Neural cell (in vitro differentiated cells): ENCODE results near the gene ALB. TPM values are rescaled to one million over a fixed set of nuclear protein-coding genes. Genes with fewer than 3 reads are reported as not detected.

Experiments
- H2AFZ ChIP-seq: fragments of 200-600, 300-800 bp; sonication (generic), shearing (Covaris generic); 2 replicates; pipeline ENCODE4 v1.6.0; 2014; ENCODE audit warnings: low read depth, mild to moderate bottlenecking, antibody characterized with exemption, low read length, moderate library complexity
- H3F3A ChIP-seq: fragments of 200-600 bp; shearing (Covaris generic); 2 replicates; pipeline ENCODE4 v1.6.1; 2016; ENCODE audit warnings: mild to moderate bottlenecking, moderate library complexity, mixed read lengths, antibody characterized with exemption, low read length; ENCODE audit not compliant: insufficient read depth, poor library complexity, severe bottlenecking
- H3K27ac ChIP-seq: fragments of 200-600, 300-800 bp; sonication (generic), shearing (Covaris generic); 2 replicates; pipeline ENCODE4 v1.5.1; 2014; ENCODE audit warnings: mild to moderate bottlenecking, low read length, moderate library complexity
- H3K27me3 ChIP-seq: fragments of 300-800, 200-600 bp; sonication (generic), shearing (Covaris generic); 2 replicates; pipeline ENCODE4 v1.6.0; 2014; ENCODE audit warnings: mild to moderate bottlenecking, low read depth, low read length, moderate library complexity; ENCODE audit not compliant: insufficient read depth
- H3K36me3 ChIP-seq: fragments of 300-800, 200-600 bp; sonication (generic), shearing (Covaris generic); 2 replicates; pipeline ENCODE4 v1.5.1; 2014; ENCODE audit warnings: mild to moderate bottlenecking, antibody characterized with exemption, low read length, moderate library complexity; ENCODE audit not compliant: insufficient read depth
- H3K4me2 ChIP-seq: fragments of 300-800, 200-600 bp; sonication (generic), shearing (Covaris generic); 2 replicates; pipeline ENCODE4 v1.6.0; 2014; ENCODE audit warnings: mild to moderate bottlenecking, low read length
- H3K4me3 ChIP-seq: fragments of 300-800, 200-600 bp; sonication (generic), shearing (Covaris generic); 2 replicates; pipeline ENCODE4 v1.5.1; 2014; ENCODE audit warnings: mild to moderate bottlenecking, low read length, moderate library complexity
- H3K79me2 ChIP-seq: fragments of 200-600 bp; shearing (Covaris generic); replicated peaks from 2 replicates; pipeline ENCODE4 v1.6.0; 2014; ENCODE audit warnings: mild to moderate bottlenecking, low read length, moderate library complexity; ENCODE audit not compliant: insufficient read depth
- H3K9ac ChIP-seq: fragments of 300-800, 200-600 bp; sonication (generic), shearing (Covaris generic); 2 replicates; pipeline ENCODE4 v1.6.1; 2016; ENCODE audit warnings: mild to moderate bottlenecking, low read length, mixed read lengths
- H3K9me2 ChIP-seq: fragments of 200-600 bp; shearing (Covaris generic); 2 replicates; pipeline ENCODE4 v1.6.1; 2016; ENCODE audit warnings: mild to moderate bottlenecking, low read length, mixed read lengths; ENCODE audit not compliant: insufficient read depth
- H3K9me3 ChIP-seq: fragments of 200-600, 300-800 bp; sonication (generic), shearing (Covaris generic); 2 replicates; pipeline ENCODE4 v1.6.1; 2016; ENCODE audit warnings: mild to moderate bottlenecking, mixed run types, low read length, moderate library complexity, mixed read lengths
- H4K20me1 ChIP-seq: fragments of 200-600 bp; shearing (Covaris generic); 2 replicates; pipeline ENCODE4 v1.6.1; 2016; ENCODE audit warnings: mild to moderate bottlenecking, mixed run types; ENCODE audit not compliant: insufficient read depth
- EP300 ChIP-seq: fragments of 450-650 bp; conservative IDR thresholded peaks from 2 replicates; pipeline ENCODE4 v1.6.1; 2014; ENCODE audit warnings: antibody characterized with exemption, mild to moderate bottlenecking, moderate library complexity; ENCODE audit not compliant: poor library complexity, severe bottlenecking
- EZH2 ChIP-seq: fragments of 200-600, 300-800 bp; shearing (Covaris generic), sonication (generic); IDR thresholded peaks from 2 replicates; pipeline ENCODE4 v1.6.1; 2014; ENCODE audit warnings: antibody characterized with exemption, low read length, borderline replicate concordance, mild to moderate bottlenecking; ENCODE audit not compliant: insufficient read depth, poor library complexity, severe bottlenecking
- MXI1 ChIP-seq: fragments of 450-650 bp; conservative IDR thresholded peaks from 2 replicates; pipeline ENCODE4 v1.6.1; 2014; ENCODE audit warnings: antibody characterized with exemption, mild to moderate bottlenecking; ENCODE audit not compliant: poor library complexity, severe bottlenecking
- POLR2AphosphoS5 ChIP-seq: IDR thresholded peaks from 2 replicates; pipeline ENCODE4 v1.6.1; 2012
- RAD21 ChIP-seq: fragments of 450-650 bp; conservative IDR thresholded peaks from 2 replicates; pipeline ENCODE4 v1.6.1; 2014; ENCODE audit warnings: antibody characterized with exemption, mild to moderate bottlenecking, moderate library complexity
- REST ChIP-seq: IDR thresholded peaks from 2 replicates; pipeline ENCODE4 v1.6.1; 2012; ENCODE audit warnings: borderline replicate concordance
- SMC3 ChIP-seq: fragments of 450-650 bp; conservative IDR thresholded peaks from 2 replicates; pipeline ENCODE4 v1.6.1; 2014; ENCODE audit warnings: antibody characterized with exemption, mild to moderate bottlenecking, moderate library complexity; ENCODE audit not compliant: poor library complexity
- TAF1 ChIP-seq: IDR thresholded peaks from 2 replicates; pipeline ENCODE4 v1.6.1; 2012; ENCODE audit warnings: low read depth
- polyA plus RNA-seq: library from polyadenylated mRNA; depleted of rRNA; stranded (reverse); fragments of >200 nt; gene quantifications from 2 replicates; pipeline ENCODE4 v1.2.3, GENCODE V29; 2014
- TF ChIP-seq, protein P1 (sequence below): fragments of 450-650 bp; IDR thresholded peaks from 2 replicates; pipeline ENCODE4 v1.5.1; 2014; ENCODE audit warnings: antibody characterized with exemption, mild to moderate bottlenecking, moderate library complexity; ENCODE audit not compliant: poor library complexity, severe bottlenecking

The ALB gene
- polyA plus RNA-seq, 1 donor from 2014 or later: 3.4 TPM

DNA sequence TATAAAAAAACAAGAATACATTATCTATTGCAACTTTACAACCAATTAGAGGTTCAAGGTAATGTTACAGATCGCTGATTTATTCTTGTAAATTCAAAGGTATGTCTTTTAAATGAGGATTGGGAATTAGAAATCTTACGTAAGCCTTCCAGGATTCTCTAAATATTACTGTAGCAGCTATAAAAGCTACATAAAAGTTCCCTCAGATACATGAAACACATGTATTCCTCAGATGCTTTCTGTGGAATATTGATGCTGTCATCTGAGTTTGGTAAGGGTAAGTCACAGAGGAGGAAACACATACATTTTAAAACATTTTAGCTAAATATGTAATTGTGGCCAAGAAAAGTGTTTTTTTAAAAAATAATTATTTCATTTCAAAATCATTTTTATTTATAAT, 35.4 kb downstream of the ALB start:
- Histone ChIP-seq H3K9me2 (no peaks in the 10 kb centered on the region), H3K27me3 (no peaks in the 10 kb centered on the region), H3K27ac (no peak overlapping the region), H4K20me1 (no peaks in the 10 kb centered on the region), H3K4me3 (no peak overlapping the region), H3K9me3 (no peaks in the 10 kb centered on the region), H3F3A (no peaks in the 10 kb centered on the region), H3K4me2 (no peak overlapping the region), H3K9ac (no peak overlapping the region), H3K79me2 (no peaks in the 10 kb centered on the region), H2AFZ (no peak overlapping the region), H3K36me3 (no peaks in the 10 kb centered on the region)
- TF ChIP-seq RAD21 (no peak), MXI1 (no peak), EP300 (no peak), POLR2AphosphoS5 (no peak), EZH2 (no peak), SMC3 (no peak), REST (no peak), TAF1 (no peak)
- TF ChIP-seq, protein P1, sequence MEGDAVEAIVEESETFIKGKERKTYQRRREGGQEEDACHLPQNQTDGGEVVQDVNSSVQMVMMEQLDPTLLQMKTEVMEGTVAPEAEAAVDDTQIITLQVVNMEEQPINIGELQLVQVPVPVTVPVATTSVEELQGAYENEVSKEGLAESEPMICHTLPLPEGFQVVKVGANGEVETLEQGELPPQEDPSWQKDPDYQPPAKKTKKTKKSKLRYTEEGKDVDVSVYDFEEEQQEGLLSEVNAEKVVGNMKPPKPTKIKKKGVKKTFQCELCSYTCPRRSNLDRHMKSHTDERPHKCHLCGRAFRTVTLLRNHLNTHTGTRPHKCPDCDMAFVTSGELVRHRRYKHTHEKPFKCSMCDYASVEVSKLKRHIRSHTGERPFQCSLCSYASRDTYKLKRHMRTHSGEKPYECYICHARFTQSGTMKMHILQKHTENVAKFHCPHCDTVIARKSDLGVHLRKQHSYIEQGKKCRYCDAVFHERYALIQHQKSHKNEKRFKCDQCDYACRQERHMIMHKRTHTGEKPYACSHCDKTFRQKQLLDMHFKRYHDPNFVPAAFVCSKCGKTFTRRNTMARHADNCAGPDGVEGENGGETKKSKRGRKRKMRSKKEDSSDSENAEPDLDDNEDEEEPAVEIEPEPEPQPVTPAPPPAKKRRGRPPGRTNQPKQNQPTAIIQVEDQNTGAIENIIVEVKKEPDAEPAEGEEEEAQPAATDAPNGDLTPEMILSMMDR: no peak

GRCh38 chr4:73439991-73440390, 35.9 kb downstream of the ALB start:
- Histone ChIP-seq H3K4me2 (no peak overlapping the region), H3K36me3 (no peaks in the 10 kb centered on the region), H3K27me3 (no peaks in the 10 kb centered on the region), H2AFZ (no peak overlapping the region), H3K4me3 (no peak overlapping the region), H3K9me2 (no peaks in the 10 kb centered on the region), H3K9ac (no peak overlapping the region), H3K9me3 (no peaks in the 10 kb centered on the region), H3K27ac (no peak overlapping the region), H4K20me1 (no peaks in the 10 kb centered on the region), H3F3A (no peaks in the 10 kb centered on the region), H3K79me2 (no peaks in the 10 kb centered on the region)
- TF ChIP-seq EZH2 (no peak), SMC3 (no peak), EP300 (no peak), MXI1 (no peak), TAF1 (no peak), RAD21 (no peak), REST (no peak), POLR2AphosphoS5 (no peak)
- TF ChIP-seq, protein P1: no peak
